NK-92 (cell line): ENCODE results near the gene FOXN1.
"Not testable (repeated sequence)": the region's sequence is repeated elsewhere in the genome, so short reads cannot be mapped to it uniquely, and the experiment has no call there.

Experiments used
- DNase-seq: peaks from one replicate; lab custom pipeline; 2025; ENCODE audit not compliant: unreplicated experiment; lab: John Stamatoyannopoulos, UW

FOXN1 gene

DNA sequence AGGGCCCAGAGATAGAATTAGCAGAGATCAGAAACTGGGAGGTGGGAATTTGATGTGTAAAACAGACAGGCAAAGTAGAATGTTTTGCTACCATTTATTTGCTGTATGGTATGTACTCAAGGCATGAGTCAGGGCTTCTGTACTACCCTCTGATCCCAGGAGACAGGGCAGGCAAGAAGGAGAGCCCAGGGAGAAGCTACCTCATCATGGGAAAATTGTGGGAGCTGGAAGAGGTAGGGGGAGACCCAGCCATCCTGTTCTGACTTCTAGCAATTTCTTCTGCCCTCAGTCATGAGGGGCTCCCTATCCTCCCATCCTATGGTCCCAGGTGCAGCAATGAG lies 66.9 kb downstream of the FOXN1 start:
- DNase-seq: no peak

DNA sequence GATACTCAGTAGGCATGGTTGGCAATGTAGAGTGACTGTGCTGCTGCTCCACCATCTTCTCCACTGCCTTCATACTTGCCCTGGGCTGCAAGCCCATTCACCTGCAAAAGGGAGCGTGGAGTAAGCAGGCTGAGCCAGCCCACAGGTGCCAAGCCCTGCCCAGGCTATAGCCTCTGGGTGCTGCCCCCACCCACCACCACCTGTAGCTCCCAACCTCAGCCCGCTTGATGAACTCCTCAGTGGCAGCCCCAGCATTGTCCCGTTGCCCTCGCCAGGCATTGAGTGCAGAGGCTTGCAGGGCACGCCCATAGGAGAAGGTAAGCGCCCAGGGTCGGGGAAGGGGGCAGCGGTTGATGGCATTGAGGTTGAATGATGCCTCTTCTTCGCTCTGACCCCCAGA lies 67.4 kb downstream of the FOXN1 start:
- DNase-seq: no peak

GRCh38 chr17:28573966-28574480 lies 67.9 kb downstream of the FOXN1 start:
- no peak for DNase-seq

DNA sequence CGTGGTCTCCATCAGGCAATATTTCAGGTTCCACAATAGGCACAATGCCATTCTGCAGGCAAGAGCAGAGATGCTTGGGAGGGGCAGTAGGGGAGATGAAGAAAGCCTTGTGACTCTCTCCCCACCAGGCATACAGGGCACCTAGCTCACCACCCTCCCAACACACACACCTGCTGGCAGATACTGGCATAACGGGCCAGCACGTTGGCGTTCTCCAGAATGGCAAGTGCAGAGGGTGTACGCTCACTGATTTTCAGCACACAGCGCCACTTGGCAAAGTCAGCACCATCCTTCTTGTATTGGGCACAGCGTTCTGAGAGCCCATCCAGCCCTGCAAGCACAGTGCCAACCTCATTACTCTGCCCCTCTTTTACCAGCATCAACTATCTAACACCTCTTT lies 68.4 kb downstream of the FOXN1 start:
- DNase-seq: no peak

- DNase-seq: no peak
Observed at GRCh38 chr17:28575126-28575795, 69.1 kb downstream of the FOXN1 start.

DNA sequence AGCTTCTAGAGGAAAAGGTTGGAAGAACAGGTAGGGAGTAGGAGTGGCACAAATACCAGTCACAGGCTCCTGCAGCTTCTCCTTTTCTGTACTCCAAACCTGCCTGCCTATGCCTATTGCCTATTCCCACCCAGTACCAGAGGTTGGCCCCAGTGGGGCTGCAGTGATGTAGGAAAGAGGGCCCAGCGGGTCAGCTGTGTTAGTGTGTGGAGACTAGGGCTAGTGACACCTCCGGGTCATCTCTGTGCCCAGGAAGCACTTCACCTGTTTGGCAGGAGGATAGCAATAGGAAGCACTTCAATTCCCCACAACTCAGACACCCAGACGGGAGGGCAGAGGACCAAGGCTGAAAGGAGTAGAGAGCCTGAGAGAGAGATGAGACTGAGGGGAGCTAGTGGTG lies 69.9 kb downstream of the FOXN1 start:
- not testable (repeated sequence) for DNase-seq

DNA sequence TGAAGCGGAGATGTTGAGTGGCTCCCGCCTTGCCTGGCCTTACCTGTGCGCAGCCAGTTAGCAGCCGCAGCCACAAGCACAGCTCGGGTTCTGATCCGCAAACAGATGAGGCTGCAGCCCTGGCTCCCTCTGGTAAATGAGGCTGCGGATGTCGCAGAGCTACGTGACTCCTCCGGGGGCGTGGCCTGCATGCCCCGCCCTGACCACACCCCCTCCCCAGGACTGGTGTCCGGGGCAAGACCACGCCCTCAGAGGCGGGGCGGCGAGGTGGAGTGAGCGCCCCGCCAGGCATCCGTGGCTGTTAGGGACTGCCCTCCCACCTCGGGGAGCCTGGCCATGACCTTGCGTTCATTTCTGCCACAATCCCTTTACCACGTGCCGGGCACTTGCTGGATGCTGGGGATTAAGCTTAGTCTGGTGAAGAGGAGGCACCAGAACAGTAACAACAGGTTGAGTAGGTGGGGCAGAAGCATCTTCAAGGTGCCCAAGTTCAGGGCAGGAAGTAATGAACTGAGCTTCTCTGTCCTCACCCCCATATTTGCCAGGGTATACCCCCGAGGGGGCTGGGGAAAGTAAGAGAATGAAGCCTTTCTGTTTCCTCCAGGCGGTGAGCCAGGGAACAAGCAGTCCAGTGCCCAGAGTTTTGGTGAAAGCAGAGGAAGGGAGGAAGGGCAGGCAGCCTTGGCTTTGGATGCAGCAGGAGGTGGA lies 70.8 kb downstream of the FOXN1 start, which contains the start of gene ALDOC:
ALDOC (minus strand) TSS at position 138 of the 708 bp plus-strand sequence. CDS start 1,363 bp downstream, outside the sequence.
- peak; percentile 69 for DNase-seq

- no peak for DNase-seq
Observed at GRCh38 chr17:28577466-28577824, 71.3 kb downstream of the FOXN1 start.

GRCh38 chr17:28578246-28579195 lies 72.4 kb downstream of the FOXN1 start:
- no peak for DNase-seq

GRCh38 chr17:28579526-28579925 lies 73.4 kb downstream of the FOXN1 start:
- no peak for DNase-seq

GRCh38 chr17:28580959-28581358 lies 74.8 kb downstream of the FOXN1 start:
- no peak for DNase-seq

GRCh38 chr17:28582513-28582912 lies 76.4 kb downstream of the FOXN1 start:
- no peak for DNase-seq

DNA sequence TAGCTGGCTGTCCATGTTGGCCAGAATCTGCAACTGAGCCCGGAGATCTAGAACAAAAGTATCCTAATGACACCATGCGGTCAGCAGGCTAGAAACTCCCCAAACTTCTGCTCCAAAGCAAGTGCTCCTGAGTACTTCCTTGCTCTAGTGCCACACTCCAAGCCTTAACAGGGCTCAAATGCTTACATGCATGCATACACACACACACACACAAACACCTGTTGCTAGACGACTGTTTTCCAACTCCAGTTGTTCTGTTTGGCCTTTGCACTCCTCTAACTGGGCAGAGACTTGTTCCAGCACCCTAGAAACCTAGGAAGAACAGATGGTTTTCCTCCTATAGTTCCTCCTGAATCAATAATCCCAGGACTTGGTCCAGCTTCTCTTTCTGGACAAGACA lies 78.3 kb downstream of the FOXN1 start:
- DNase-seq: no peak

DNA sequence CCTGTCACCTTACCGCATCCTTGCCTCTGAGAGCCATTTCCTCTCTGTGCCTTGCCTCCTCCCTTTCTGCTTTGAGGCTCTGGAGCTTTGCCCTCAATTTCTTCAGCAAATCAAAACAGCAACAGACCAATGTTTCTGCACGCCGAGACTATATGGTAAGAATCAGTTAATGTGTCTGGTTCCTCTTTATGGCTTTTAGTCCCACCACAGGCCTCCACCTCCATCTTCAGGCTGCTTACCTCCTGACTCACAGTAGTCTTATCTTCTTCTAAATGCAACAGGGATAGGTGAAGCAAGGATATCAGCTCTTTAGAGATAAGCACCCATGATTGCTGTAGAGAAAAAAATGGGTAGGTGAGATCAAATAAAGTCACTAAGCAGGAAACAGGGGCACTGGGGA lies 79.7 kb downstream of the FOXN1 start:
- no peak for DNase-seq
